ENCODE results near the gene MYO5B.

- TF ChIP-seq, protein P1, sequence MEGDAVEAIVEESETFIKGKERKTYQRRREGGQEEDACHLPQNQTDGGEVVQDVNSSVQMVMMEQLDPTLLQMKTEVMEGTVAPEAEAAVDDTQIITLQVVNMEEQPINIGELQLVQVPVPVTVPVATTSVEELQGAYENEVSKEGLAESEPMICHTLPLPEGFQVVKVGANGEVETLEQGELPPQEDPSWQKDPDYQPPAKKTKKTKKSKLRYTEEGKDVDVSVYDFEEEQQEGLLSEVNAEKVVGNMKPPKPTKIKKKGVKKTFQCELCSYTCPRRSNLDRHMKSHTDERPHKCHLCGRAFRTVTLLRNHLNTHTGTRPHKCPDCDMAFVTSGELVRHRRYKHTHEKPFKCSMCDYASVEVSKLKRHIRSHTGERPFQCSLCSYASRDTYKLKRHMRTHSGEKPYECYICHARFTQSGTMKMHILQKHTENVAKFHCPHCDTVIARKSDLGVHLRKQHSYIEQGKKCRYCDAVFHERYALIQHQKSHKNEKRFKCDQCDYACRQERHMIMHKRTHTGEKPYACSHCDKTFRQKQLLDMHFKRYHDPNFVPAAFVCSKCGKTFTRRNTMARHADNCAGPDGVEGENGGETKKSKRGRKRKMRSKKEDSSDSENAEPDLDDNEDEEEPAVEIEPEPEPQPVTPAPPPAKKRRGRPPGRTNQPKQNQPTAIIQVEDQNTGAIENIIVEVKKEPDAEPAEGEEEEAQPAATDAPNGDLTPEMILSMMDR (IDR thresholded peaks at IDR 0.05; ENCODE audit: poor library complexity): no peak
- TF ChIP-seq EZH2 (IDR thresholded peaks at IDR 0.05; ENCODE audit: borderline replicate concordance) (no peak), EZH2phosphoT487 (IDR thresholded peaks at IDR 0.05; ENCODE audit: low read depth, severe bottlenecking, unreplicated experiment) (no peak)
Measured at GRCh38 chr18:50004013-50004412, 190.9 kb downstream of the MYO5B start.

Measured in hepatocyte (in vitro differentiated cells).